Effector CD4-positive, alpha-beta T cell (primary cell): ENCODE data around the gene CACNG5.

Source experiments
- DNase-seq: peaks from one replicate; pipeline ENCODE4 v3.0.0-alpha.2; 2020

CACNG5 gene

GRCh38 chr17:66829386-66829864 is 5.5 kb upstream of the CACNG5 start:
- no peak for DNase-seq

GRCh38 chr17:66829883-66830282 is 5.0 kb upstream of the CACNG5 start:
- no peak for DNase-seq

- no peak for DNase-seq
Measured at GRCh38 chr17:66830451-66830850, 4.5 kb upstream of the CACNG5 start.

GRCh38 chr17:66831383-66832210 is 3.3 kb upstream of the CACNG5 start:
- no peak for DNase-seq

DNA sequence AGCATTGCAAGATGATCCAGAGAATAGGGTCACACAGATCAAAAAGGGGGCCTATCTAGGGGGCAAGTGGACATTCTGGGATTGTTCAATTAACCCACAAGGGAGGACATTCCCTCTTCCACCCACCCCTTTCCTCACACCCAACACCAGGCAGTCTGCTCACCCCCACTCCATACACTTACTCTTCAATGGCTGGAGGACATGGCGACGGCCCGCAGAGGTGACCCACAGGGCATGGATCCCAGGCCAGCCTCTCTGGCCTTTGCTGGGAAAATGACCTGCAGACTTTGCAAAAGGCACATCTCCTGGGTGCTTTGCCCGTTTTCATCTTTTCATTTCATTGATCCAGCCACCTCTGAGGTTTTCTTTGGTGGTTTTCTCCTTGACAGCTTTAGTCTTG is 1.7 kb upstream of the CACNG5 start:
- DNase-seq, result no peak

- DNase-seq, result no peak
Measured at GRCh38 chr17:66834426-66834918, 445 bp upstream of the CACNG5 start.

DNA sequence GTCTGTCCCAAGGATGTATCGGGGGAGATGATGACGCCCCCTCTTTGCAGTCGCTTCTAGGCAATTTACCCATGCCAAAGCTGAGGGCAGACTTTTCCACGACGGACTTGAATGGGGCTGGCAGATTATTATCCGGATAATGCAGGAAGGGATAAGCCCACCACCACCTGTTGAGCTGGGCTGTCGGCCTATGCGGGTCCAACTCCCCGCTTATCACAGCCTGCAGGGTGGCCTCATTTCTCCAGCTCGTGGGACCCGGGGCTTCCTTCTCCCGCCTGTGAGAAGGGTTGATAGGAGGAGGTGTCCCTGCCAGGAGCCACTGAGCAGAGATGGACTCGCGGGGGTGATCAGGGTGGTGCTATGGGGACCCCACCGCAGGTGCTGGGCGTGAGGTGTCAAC is 559 bp downstream of the CACNG5 start:
- DNase-seq, result no peak

DNA sequence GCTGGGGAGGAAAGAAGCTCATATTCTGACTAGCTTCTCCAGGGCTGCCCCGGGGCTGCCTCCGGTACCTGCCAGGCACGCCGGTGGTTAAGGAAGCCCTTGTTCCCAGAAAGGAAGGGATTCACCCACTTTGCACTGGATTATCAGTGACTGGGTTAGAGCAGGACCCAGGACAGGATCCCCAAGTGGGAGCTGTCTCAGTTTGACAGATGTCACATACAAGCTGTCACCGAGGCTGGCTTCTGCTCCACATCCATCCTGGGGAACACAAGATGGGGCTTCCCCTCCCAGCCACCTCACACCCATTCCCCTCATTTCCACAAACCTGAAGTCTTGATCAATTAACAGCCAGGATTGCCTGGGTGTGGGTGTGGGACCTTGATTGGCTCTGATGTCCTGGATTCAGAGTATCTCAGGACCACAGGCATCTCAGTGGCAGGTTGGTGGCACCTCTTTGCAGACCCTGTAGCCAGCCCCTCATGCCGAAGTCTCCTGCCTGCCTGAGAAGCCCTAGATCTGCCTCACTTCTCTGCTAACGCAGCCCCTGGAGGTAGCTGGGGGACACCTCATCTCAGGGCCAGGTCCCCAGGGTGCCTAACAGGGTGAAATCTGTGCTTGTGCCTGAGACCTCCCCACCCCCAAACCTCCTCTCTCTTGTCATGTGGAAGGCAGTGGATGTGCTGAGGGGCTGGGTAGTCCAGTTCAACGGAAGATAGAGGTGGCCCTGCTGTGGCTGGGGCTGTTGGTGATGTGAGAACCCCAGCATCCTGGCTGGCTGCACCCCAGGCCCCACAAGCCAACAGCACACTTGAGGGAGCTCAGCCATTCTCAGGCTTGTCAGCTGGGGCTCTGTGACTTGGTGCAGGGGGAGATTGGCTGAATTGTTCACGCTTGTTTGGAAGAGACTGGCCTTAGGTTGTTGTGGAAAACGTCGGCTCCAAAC is 1.4 kb downstream of the CACNG5 start:
- no peak for DNase-seq

DNA sequence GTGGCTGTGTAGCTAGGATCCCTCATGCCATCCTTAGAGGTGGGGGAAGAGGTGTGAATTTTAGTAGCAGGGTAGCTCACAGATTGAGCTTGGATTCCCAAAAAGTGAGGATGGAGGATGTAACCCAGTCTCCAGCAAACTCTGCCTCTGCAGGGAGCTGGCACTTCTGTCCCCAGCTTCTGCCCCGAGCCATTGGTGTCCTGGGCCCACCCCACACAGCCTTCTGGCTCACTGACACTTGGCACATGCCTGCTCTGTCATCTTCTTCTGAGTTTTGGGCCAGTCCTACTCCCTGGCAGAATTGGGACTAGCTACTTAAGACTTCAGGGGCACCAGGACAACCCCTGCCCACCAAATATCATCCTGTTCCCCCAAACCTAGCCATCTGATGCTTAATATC is 2.3 kb downstream of the CACNG5 start:
- DNase-seq, result no peak

DNA sequence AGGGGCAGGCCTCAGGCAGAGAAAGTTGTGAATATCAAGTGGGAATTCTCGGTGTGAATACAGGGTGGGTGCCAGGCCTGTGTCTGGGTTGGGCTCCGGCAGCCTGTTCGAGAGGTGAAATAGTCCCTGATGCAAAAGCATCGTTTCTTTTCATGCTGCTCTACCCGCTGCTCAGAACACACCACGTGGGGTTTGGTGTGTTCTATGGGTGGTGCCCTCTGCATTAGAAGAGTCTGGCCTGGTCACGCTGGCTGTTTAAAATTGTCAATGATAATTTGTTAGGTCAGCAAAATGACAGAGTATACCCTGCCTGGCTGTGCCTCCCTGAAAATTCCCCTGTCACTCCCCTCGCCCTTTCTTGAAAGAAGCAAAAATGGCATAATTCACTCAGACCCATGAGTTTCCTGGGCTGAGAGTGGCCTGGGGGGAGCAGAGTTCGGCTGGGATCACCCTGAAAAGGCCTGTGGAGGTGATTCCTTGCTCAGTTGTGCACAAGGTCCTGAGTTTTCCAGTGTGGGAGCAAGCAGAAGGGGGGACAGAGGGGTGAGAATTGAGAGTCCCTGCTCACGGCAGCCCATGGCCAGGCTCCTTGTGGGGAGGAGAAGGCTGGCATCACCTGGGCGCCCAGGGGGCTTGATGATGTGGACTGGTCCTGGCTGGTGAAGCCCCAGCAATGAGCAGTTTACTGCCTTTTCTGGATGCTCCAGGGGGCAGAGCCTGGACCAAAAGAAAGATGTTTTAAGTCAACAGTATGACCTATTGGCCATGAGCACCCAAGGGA is 3.2 kb downstream of the CACNG5 start:
- DNase-seq, result no peak

DNA sequence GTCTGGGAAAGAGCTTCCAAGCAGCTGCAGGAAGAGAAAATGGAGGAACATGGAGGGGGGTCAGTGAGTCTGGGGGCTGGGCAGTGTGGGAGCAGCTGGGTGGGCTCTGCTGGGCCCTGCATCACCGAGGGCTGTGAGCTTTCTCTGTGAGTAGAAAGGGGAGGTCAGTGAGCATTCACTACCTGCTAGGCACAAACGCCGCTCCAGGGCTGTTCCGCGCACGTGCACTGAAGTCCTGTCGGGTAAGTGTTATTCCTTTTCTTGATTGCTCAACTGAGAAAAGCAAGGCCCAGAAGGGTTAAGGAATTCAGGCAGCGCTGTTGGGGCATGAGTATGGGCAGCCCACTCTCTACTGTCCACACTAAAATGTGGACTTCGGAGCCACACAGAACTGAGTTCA is 4.7 kb downstream of the CACNG5 start:
- no peak for DNase-seq

DNA sequence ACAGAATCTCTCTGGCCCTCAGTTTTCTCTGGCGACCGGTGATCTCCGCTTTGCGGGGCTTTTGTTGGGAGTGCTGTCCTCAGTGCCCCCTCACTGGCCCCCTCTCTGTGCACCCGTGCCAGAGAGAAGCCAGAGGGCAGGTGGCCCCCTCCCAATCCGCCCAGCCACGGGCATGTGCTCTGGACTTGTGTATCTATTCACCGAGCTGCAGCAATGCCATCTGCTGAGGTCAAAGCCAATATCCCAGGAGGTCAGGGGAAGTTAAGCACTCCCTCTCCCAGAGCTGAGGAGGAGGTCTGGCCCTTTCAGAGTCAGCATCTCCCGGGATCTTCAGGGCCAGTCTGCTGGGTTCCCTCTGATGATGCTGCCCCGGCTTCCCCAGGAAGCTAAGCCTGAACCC is 5.1 kb downstream of the CACNG5 start:
- no peak for DNase-seq

- DNase-seq, result no peak
Measured at GRCh38 chr17:66841328-66841727, 6.4 kb downstream of the CACNG5 start.

- no peak for DNase-seq
Measured at GRCh38 chr17:66841744-66842143, 6.8 kb downstream of the CACNG5 start.

DNA sequence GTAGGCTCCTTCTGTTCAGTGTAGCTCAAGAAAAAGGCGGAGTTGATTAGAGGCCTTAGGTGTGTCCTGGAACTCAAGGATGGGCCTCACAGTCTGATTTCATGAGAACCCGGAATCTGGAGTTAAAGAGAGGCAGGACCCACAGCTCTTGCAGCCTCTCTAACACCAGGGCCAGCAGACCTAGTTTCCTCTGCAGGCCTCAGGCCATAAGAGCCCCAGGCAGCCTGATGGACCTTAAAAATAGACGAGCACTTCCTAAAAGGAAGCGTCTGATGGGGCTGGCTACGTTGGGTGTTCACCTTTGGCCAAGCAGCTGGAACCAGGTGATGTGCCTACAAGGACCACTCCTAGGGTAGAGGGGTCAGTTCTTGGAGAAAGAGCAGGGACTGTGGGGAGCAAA is 7.6 kb downstream of the CACNG5 start:
- no peak for DNase-seq

- no peak for DNase-seq
Measured at GRCh38 chr17:66842959-66843358, 8.0 kb downstream of the CACNG5 start.

DNA sequence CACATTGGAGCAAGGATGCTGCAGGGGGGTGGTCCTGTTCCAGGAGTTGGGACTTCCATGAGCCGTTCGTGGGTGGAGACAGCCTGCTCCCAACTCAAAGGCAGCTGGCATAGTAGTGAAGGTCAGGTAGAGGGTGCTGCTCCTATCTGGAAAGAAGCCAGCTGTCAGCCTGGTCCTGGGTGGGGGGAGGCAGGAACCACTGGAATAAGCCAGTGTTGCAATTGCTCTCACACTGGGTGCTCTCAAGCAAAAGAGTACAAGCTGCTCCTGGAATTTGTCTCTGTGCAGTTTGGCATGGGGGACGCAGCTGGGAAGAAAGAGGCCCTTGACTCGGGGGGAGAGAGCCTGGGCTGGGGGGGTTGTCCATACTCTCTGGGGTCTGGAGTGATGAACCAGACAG is 8.7 kb downstream of the CACNG5 start:
- no peak for DNase-seq

GRCh38 chr17:66847704-66848103 is 12.8 kb downstream of the CACNG5 start:
- DNase-seq, result no peak

GRCh38 chr17:66848496-66848895 is 13.6 kb downstream of the CACNG5 start:
- DNase-seq, result no peak

- no peak for DNase-seq
Measured at GRCh38 chr17:66849032-66849655, 14.2 kb downstream of the CACNG5 start.

DNA sequence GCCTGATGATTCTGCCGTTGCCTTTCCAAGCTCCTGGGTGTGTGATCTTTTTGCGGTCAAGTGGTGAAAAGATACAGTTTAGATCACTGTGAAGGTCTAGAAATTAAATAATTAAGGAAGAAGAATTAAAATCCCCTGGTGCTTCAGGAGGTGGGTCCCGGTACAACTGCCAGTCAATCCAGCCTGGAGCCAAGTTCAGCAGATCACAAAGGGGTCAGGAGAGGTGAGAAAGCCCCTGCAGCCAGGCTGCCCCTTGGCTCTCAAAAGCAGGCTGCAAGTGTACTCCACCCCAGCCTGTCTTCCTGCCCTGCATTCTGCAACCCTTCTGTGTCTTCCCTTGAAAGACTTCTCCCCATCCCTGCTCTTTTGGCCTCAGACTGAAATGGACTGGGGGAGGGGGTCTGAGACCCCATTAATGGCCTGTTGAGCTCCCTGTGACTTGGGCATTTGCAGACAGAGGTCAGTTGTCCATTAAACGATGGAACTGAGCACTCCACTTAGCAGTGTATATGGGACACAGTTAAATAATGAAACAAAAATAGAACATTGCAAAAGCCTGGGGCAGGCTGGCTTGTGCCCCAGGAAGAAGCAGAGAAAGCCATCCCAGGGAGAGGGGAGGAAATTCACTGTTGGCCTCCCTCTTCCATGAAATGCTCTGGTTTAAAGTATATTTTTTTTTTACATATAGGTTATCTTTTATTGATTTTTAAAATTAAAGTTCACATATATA is 15.1 kb downstream of the CACNG5 start:
- no peak for DNase-seq

DNA sequence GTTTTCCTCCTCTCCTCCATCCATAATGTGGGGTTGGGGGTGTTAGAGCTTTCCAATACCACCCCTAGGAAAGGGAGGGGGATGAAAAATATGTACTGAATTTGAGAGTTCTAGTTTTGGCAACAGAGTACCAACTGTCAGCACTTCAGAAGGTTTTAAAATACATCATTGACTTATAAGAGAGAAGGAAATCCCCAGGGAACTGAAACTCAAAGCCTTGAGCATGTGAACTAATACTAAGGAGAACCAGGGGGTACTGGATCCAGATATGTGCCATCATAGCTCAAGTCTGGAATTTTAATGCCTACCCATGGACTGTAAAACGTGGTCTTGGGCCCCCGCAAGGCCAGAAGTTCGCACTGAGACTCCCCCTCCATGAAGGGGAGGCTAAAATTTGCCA is 15.8 kb downstream of the CACNG5 start:
- DNase-seq, result no peak
